ENCODE results near the gene TMEM52. TPM values are rescaled to one million over a fixed set of nuclear protein-coding genes. Genes with fewer than 3 reads are reported as not detected.

TMEM52 gene
- total and polyA plus RNA-seq, 2 of the 8 experiments (the other 6 are each of a cell fraction or from before 2014, with no cell fraction given): 14.6 to 30.2 TPM

GRCh38 chr1:1929639-1930545, 10.8 kb upstream of the TMEM52 start:
- Histone ChIP-seq H3K9ac (replicated peaks in 1 of 4; ENCODE audit: extremely low read depth in 1 of 4, low read depth in 3 of 4, low read length in 3 of 4) (no peak overlapping the region), H3K23me2 (ENCODE audit: low read depth, low read length) (no peaks in the 10 kb centered on the region; the same call in 1 of the 2 replicates), H2AK5ac (ENCODE audit: low read depth, low read length) (no peak overlapping the region), H2BK15ac (ENCODE audit: low read length) (no peak overlapping the region), H2BK5ac (ENCODE audit: low read depth, low read length) (no peak overlapping the region), H3K4me1 (replicated peaks in 1 of 4; ENCODE audit: control insufficient read depth in 3 of 4, insufficient read depth in 4 of 4, low read length in 3 of 4) (no peaks in the 10 kb centered on the region), H2BK12ac (ENCODE audit: low read depth, low read length) (0 out of 2 replicates have a peak overlapping the region, but pooled peaks have one; percentile 2), H3K18ac (ENCODE audit: extremely low read depth, low read length) (no peak overlapping the region), H3K4me3 (ENCODE audit: extremely low read depth in 1 of 4, insufficient read depth in 2 of 4, low read depth in 3 of 4, low read length in 4 of 4) (no peak overlapping the region), H3K56ac (replicated peaks; ENCODE audit: insufficient read length, low read depth, low read length) (no peak overlapping the region), H4K5ac (ENCODE audit: insufficient read length, low read depth, low read length) (no peak overlapping the region), H2BK120ac (replicated peaks; ENCODE audit: low read depth, low read length) (no peak overlapping the region), H2BK20ac (ENCODE audit: low read length) (no peak overlapping the region), H3K9me3 (ENCODE audit: insufficient read depth in 2 of 2, low read depth in 1 of 2, low read length in 1 of 2) (peaks cover 9 to 15% of the 10 kb centered on the region in 2 experiments; a peak in 3 of 4 replicates), H3K27ac (ENCODE audit: low read depth, low read length) (no peak overlapping the region), H3K14ac (ENCODE audit: insufficient read length) (no peak overlapping the region), H3K36me3 (ENCODE audit: control insufficient read depth in 2 of 4, insufficient read depth in 4 of 4, low read length in 3 of 4) (no peaks in the 10 kb centered on the region), H3K4ac (replicated peaks; ENCODE audit: insufficient read length, low read depth, low read length) (no peak overlapping the region), H3K23ac (ENCODE audit: insufficient read length) (no peak overlapping the region), H4K8ac (ENCODE audit: extremely low read depth, insufficient read depth, low read length) (peak overlapping the region; percentile 25), H3K79me1 (ENCODE audit: low read depth, low read length) (no peaks in the 10 kb centered on the region), H4K20me1 (replicated peaks in 1 of 2; ENCODE audit: control insufficient read depth in 1 of 2, insufficient read depth in 2 of 2, low read length in 2 of 2) (no peaks in the 10 kb centered on the region), H2AFZ (ENCODE audit: low read length) (no peak overlapping the region), H3K79me2 (ENCODE audit: control insufficient read depth in 1 of 2, insufficient read depth in 2 of 2, low read length in 2 of 2) (no peaks in the 10 kb centered on the region), H4K91ac (replicated peaks; ENCODE audit: insufficient read length, low read length) (no peak overlapping the region), H3K27me3 (replicated peaks in 1 of 4; ENCODE audit: control insufficient read depth in 3 of 4, extremely low read depth in 1 of 4, insufficient read depth in 3 of 4, low read length in 3 of 4) (no peaks in the 10 kb centered on the region; a peak in 1 of 7 replicates), H3K4me2 (ENCODE audit: insufficient read depth in 1 of 2, low read depth in 2 of 2, low read length in 2 of 2) (no peak overlapping the region)
- CTCF ChIA-PET (ENCODE audit: partially characterized antibody): interaction anchor here (0.8 to 3.1 kb wide), 9 partner anchors 12 to 119 kb away, joined by 3 to 13 read pairs (median 4); no protein-coding TSS in a partner anchor
- POLR2A ChIA-PET (ENCODE audit: partially characterized antibody): interaction anchor here (1.0 to 1.7 kb wide), 4 partner anchors 10 to 21 kb away, joined by 3 to 14 read pairs (median 4); partner anchors contain the start of gene TMEM52
- no peak for FAIRE-seq
- TF ChIP-seq SIRT6 (IDR thresholded peaks at IDR 0.05; ENCODE audit: low read length): no peak
- TF ChIP-seq JUN (IDR thresholded peaks at IDR 0.05; ENCODE audit: low read depth, low read length): no peak
- TF ChIP-seq POU5F1 (IDR thresholded peaks at IDR 0.05; ENCODE audit: low read depth, low read length): no peak
- TF ChIP-seq EGR1 (IDR thresholded peaks at IDR 0.05; ENCODE audit: borderline replicate concordance, low read depth, low read length): no peak
- TF ChIP-seq ZNF274 (IDR thresholded peaks at IDR 0.05; ENCODE audit: borderline replicate concordance, extremely low read depth, low read length): no peak
- TF ChIP-seq JUND (IDR thresholded peaks at IDR 0.05; ENCODE audit: low read length): no peak
- TF ChIP-seq TCF12 (IDR thresholded peaks at IDR 0.05; ENCODE audit: low read depth, low read length): no peak
- WGBS, 2 experiments (ENCODE audit: extremely low coverage in 1 of 2, insufficient coverage in 1 of 2, insufficient read length in 1 of 2, insufficient replicate concordance in 2 of 2, low coverage in 1 of 2, low lambda C conversion rate in 2 of 2, missing lambda C conversion rate in 1 of 2): 88% methylated on average over 33 of the region's 38 CpGs; no CpG with 5 or more reads in 1 of the 2 experiments
- no peak for DNase-seq (ENCODE audit: low read depth in 1 of 2, low spot score in 2 of 2)

All from H1 (cell line).